ENCODE measurements around the gene EXTL2. TPM values are rescaled to one million over a fixed set of nuclear protein-coding genes. Genes with fewer than 3 reads are reported as not detected.
"Not testable (repeated sequence)": the region's sequence is repeated elsewhere in the genome, so short reads cannot be mapped to it uniquely, and the experiment has no call there.

Gene EXTL2
- total RNA-seq, 1 donor from 2014 or later: 8.4 TPM

- intact Hi-C loops (cut with DNase I): no loop called here
- TF ChIP-seq CTCF (IDR thresholded peaks at IDR 0.05): no peak
- Histone ChIP-seq H3K27me3 (no peaks in the 10 kb centered on the region), H3K4me3 (peak overlapping the region; percentile 37 to 42), H3K9me3 (no peaks in the 10 kb centered on the region), H3K36me3 (no peaks in the 10 kb centered on the region), H3K4me1 (peaks cover 0 to 5% of the 10 kb centered on the region in 2 donors), H3K27ac (no peak overlapping the region)
- DNase-seq (ENCODE audit: low spot score in 2 of 2): no peak
Observed at GRCh38 chr1:100847361-100848082, 47.1 kb downstream of the EXTL2 start.

GRCh38 chr1:100843160-100843559 lies 51.5 kb downstream of the EXTL2 start:
- H3K4me1 ChIP-seq; DNase-seq (ENCODE audit: low spot score in 2 of 2); H3K4me3 ChIP-seq; H3K36me3 ChIP-seq; H3K9me3 ChIP-seq; H3K27ac ChIP-seq; H3K27me3 ChIP-seq; intact Hi-C loops (cut with DNase I): not testable (repeated sequence)

- intact Hi-C loops (cut with DNase I): no loop called here
- H3K9me3 ChIP-seq: no peaks in the 10 kb centered on the region
- H3K27me3 ChIP-seq: no peaks in the 10 kb centered on the region
- DNase-seq (ENCODE audit: low spot score in 2 of 2): no peak
- no peaks in the 10 kb centered on the region for H3K4me1 ChIP-seq
- H3K36me3 ChIP-seq: no peaks in the 10 kb centered on the region
- no peak overlapping the region for H3K27ac ChIP-seq
- H3K4me3 ChIP-seq: no peak overlapping the region
- no peak for TF ChIP-seq CTCF (IDR thresholded peaks at IDR 0.05)
Observed at GRCh38 chr1:100835866-100836842, 58.5 kb downstream of the EXTL2 start.

- no peaks in the 10 kb centered on the region for H3K36me3 ChIP-seq
- no peak overlapping the region for H3K27ac ChIP-seq
- H3K27me3 ChIP-seq: no peaks in the 10 kb centered on the region
- no peaks in the 10 kb centered on the region for H3K4me1 ChIP-seq
- no peak for TF ChIP-seq CTCF (IDR thresholded peaks at IDR 0.05)
- no peak overlapping the region for H3K4me3 ChIP-seq
- H3K9me3 ChIP-seq: no peaks in the 10 kb centered on the region
- intact Hi-C loops (cut with DNase I): no loop called here
- DNase-seq (ENCODE audit: low spot score in 2 of 2): no peak
Observed at GRCh38 chr1:100834777-100835660, 59.6 kb downstream of the EXTL2 start.

- intact Hi-C loops (cut with DNase I): no loop called here
- H3K27ac ChIP-seq: no peak overlapping the region
- no peak overlapping the region for H3K4me3 ChIP-seq
- H3K36me3 ChIP-seq: no peaks in the 10 kb centered on the region
- no peaks in the 10 kb centered on the region for H3K9me3 ChIP-seq
- H3K27me3 ChIP-seq: no peaks in the 10 kb centered on the region
- TF ChIP-seq CTCF (IDR thresholded peaks at IDR 0.05): no peak
- no peaks in the 10 kb centered on the region for H3K4me1 ChIP-seq
- no peak for DNase-seq (ENCODE audit: low spot score in 2 of 2)
Observed at GRCh38 chr1:100832694-100833428, 61.8 kb downstream of the EXTL2 start.

- H3K27ac ChIP-seq; H3K36me3 ChIP-seq; intact Hi-C loops (cut with DNase I); H3K27me3 ChIP-seq; DNase-seq (ENCODE audit: low spot score in 2 of 2); H3K4me3 ChIP-seq; H3K4me1 ChIP-seq; H3K9me3 ChIP-seq: not testable (repeated sequence)
Observed at GRCh38 chr1:100825666-100826065, 69.0 kb downstream of the EXTL2 start.

Measured in ascending aorta (tissue), 2 donors.